Testis (tissue), 2 donors: ENCODE data around the gene GTF3C6.

Source experiments
- CTCF ChIP-seq, 3 experiments: fragments of 450-650 bp in 2 of 3; fragments of 200-600 bp in 1 of 3; sonication (generic) in 1 of 3; IDR thresholded peaks; one replicate each; pipeline ENCODE4 v1.5.1; 2016 to 2019; ENCODE audit warnings: antibody characterized with exemption in 3 of 3, mild to moderate bottlenecking in 2 of 3, moderate library complexity in 1 of 3
- POLR2A ChIP-seq: fragments of 450-650 bp; IDR thresholded peaks from one replicate; pipeline ENCODE4 v1.6.1; 2017; ENCODE audit warnings: antibody characterized with exemption, mild to moderate bottlenecking, moderate library complexity

DNA sequence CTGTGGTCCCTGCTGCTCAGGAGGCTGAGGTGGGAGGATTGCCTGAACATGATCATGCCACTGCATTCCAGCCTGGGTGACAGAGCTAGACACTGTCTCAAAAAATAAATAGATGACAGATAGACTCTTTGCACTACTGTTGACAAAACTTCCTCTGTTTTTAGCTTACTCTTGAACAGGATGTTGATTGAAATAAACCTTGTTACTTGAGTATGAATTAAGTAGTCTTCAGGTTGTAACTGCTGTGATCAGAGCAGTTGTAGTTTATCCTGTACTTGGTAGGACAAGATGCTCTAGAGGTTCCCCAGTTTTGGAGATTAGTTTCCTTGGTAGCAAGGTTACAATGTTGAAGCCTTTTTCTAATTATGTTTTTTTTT is 1.5 kb downstream of the GTF3C6 start:
- no peak for TF ChIP-seq CTCF (IDR thresholded peaks at IDR 0.05)
- no peak for TF ChIP-seq POLR2A
